ENCODE measurements around the gene FAM170B. TPM values are rescaled to one million over a fixed set of nuclear protein-coding genes. Genes with fewer than 3 reads are reported as not detected.

The FAM170B gene
- total and polyA plus RNA-seq, 2 experiments from 2014 or later = not detected

DNA sequence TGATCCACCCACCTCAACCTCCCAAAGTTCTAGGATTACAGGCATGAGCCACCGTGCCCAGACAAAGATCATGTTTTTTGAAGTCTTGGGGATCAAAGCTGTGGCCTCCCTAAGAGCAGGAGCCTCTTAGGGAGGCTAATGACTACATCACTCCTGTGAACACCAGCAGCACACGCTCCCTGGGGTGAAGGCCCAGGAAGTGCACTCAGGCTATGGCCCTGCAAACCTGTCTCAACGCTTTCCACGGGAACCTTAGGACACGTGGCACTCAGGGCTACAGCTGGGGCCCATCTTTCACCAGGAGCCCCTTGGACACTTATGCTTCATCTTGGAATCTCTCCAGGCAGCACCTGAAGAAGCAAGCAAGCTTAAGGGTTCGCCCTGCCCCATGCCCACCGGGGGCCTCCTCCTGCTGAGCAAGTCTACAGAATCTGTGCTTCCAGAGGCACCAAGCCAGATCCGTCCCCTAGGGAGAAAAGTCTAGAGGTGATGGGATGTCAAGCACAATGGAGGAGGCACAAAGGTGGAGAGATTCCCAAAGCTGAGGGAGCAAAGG is 36.9 kb downstream of the FAM170B start:
- Histone ChIP-seq H3K4me3 (no peak overlapping the region), H3K36me3 (ENCODE audit: insufficient read depth) (no peaks in the 10 kb centered on the region), H3K4me1 (ENCODE audit: insufficient read depth) (no peaks in the 10 kb centered on the region), H2AFZ (no peak overlapping the region), H3F3A (replicated peaks; ENCODE audit: low read depth) (no peaks in the 10 kb centered on the region), H3K9me2 (ENCODE audit: insufficient read depth) (no peaks in the 10 kb centered on the region), H3K27ac (ENCODE audit: low read depth) (no peak overlapping the region), H4K20me1 (replicated peaks; ENCODE audit: insufficient read depth) (no peaks in the 10 kb centered on the region), H3K4me2 (no peak overlapping the region), H3K27me3 (ENCODE audit: insufficient read depth) (no peaks in the 10 kb centered on the region), H3K79me2 (replicated peaks; ENCODE audit: insufficient read depth) (no peaks in the 10 kb centered on the region)
- no peak overlapping the region for H3K27ac Mint-ChIP-seq
- H3K27me3 Mint-ChIP-seq (ENCODE audit: insufficient read depth, low read depth, poor library complexity) = peaks cover 1% of the 10 kb centered on the region
- DNase-seq (ENCODE audit: low spot score) (no peak), ATAC-seq (no peak)
- H3K4me3 Mint-ChIP-seq = no peak overlapping the region
- peaks cover 5% of the 10 kb centered on the region; the same call in 2 of the 3 replicates for H3K4me1 Mint-ChIP-seq
- TF ChIP-seq JUNB (IDR thresholded peaks at IDR 0.05; ENCODE audit: unreplicated experiment) (no peak), NANOG (IDR thresholded peaks at IDR 0.05; ENCODE audit: borderline replicate concordance) (no peak), ZNF331 (CRISPR knock-in tag; IDR thresholded peaks at IDR 0.05; ENCODE audit: low read depth) (no peak), ZNF114 (CRISPR knock-in tag; IDR thresholded peaks at IDR 0.05) (no peak), STAT1 (IDR thresholded peaks at IDR 0.05; ENCODE audit: unreplicated experiment) (no peak), EZH2 (IDR thresholded peaks at IDR 0.05; ENCODE audit: low read depth, unreplicated experiment) (no peak), EZH2phosphoT487 (IDR thresholded peaks at IDR 0.05; ENCODE audit: unreplicated experiment) (no peak), POLR2AphosphoS5 (IDR thresholded peaks at IDR 0.05; ENCODE audit: low read depth) (no peak), CREB1 (CRISPR knock-in tag; IDR thresholded peaks at IDR 0.05; ENCODE audit: low read depth) (no peak)
- TF ChIP-seq, protein P1, sequence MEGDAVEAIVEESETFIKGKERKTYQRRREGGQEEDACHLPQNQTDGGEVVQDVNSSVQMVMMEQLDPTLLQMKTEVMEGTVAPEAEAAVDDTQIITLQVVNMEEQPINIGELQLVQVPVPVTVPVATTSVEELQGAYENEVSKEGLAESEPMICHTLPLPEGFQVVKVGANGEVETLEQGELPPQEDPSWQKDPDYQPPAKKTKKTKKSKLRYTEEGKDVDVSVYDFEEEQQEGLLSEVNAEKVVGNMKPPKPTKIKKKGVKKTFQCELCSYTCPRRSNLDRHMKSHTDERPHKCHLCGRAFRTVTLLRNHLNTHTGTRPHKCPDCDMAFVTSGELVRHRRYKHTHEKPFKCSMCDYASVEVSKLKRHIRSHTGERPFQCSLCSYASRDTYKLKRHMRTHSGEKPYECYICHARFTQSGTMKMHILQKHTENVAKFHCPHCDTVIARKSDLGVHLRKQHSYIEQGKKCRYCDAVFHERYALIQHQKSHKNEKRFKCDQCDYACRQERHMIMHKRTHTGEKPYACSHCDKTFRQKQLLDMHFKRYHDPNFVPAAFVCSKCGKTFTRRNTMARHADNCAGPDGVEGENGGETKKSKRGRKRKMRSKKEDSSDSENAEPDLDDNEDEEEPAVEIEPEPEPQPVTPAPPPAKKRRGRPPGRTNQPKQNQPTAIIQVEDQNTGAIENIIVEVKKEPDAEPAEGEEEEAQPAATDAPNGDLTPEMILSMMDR (conservative IDR thresholded peaks at IDR 0.05; ENCODE audit: low read depth in 2 of 2) = no peak
- TF ChIP-seq, protein P2, sequence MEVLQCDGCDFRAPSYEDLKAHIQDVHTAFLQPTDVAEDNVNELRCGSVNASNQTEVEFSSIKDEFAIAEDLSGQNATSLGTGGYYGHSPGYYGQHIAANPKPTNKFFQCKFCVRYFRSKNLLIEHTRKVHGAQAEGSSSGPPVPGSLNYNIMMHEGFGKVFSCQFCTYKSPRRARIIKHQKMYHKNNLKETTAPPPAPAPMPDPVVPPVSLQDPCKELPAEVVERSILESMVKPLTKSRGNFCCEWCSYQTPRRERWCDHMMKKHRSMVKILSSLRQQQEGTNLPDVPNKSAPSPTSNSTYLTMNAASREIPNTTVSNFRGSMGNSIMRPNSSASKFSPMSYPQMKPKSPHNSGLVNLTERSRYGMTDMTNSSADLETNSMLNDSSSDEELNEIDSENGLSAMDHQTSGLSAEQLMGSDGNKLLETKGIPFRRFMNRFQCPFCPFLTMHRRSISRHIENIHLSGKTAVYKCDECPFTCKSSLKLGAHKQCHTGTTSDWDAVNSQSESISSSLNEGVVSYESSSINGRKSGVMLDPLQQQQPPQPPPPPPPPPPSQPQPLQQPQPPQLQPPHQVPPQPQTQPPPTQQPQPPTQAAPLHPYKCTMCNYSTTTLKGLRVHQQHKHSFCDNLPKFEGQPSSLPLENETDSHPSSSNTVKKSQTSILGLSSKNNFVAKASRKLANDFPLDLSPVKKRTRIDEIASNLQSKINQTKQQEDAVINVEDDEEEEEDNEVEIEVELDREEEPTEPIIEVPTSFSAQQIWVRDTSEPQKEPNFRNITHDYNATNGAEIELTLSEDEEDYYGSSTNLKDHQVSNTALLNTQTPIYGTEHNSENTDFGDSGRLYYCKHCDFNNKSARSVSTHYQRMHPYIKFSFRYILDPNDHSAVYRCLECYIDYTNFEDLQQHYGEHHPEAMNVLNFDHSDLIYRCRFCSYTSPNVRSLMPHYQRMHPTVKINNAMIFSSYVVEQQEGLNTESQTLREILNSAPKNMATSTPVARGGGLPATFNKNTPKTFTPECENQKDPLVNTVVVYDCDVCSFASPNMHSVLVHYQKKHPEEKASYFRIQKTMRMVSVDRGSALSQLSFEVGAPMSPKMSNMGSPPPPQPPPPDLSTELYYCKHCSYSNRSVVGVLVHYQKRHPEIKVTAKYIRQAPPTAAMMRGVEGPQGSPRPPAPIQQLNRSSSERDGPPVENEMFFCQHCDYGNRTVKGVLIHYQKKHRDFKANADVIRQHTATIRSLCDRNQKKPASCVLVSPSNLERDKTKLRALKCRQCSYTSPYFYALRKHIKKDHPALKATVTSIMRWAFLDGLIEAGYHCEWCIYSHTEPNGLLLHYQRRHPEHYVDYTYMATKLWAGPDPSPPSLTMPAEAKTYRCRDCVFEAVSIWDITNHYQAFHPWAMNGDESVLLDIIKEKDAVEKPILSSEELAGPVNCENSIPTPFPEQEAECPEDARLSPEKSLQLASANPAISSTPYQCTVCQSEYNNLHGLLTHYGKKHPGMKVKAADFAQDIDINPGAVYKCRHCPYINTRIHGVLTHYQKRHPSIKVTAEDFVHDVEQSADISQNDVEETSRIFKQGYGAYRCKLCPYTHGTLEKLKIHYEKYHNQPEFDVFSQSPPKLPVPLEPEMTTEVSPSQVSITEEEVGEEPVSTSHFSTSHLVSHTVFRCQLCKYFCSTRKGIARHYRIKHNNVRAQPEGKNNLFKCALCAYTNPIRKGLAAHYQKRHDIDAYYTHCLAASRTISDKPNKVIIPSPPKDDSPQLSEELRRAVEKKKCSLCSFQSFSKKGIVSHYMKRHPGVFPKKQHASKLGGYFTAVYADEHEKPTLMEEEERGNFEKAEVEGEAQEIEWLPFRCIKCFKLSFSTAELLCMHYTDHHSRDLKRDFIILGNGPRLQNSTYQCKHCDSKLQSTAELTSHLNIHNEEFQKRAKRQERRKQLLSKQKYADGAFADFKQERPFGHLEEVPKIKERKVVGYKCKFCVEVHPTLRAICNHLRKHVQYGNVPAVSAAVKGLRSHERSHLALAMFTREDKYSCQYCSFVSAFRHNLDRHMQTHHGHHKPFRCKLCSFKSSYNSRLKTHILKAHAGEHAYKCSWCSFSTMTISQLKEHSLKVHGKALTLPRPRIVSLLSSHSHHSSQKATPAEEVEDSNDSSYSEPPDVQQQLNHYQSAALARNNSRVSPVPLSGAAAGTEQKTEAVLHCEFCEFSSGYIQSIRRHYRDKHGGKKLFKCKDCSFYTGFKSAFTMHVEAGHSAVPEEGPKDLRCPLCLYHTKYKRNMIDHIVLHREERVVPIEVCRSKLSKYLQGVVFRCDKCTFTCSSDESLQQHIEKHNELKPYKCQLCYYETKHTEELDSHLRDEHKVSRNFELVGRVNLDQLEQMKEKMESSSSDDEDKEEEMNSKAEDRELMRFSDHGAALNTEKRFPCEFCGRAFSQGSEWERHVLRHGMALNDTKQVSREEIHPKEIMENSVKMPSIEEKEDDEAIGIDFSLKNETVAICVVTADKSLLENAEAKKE (CRISPR knock-in tag; IDR thresholded peaks at IDR 0.05) = no peak
- TF ChIP-seq, protein P3, sequence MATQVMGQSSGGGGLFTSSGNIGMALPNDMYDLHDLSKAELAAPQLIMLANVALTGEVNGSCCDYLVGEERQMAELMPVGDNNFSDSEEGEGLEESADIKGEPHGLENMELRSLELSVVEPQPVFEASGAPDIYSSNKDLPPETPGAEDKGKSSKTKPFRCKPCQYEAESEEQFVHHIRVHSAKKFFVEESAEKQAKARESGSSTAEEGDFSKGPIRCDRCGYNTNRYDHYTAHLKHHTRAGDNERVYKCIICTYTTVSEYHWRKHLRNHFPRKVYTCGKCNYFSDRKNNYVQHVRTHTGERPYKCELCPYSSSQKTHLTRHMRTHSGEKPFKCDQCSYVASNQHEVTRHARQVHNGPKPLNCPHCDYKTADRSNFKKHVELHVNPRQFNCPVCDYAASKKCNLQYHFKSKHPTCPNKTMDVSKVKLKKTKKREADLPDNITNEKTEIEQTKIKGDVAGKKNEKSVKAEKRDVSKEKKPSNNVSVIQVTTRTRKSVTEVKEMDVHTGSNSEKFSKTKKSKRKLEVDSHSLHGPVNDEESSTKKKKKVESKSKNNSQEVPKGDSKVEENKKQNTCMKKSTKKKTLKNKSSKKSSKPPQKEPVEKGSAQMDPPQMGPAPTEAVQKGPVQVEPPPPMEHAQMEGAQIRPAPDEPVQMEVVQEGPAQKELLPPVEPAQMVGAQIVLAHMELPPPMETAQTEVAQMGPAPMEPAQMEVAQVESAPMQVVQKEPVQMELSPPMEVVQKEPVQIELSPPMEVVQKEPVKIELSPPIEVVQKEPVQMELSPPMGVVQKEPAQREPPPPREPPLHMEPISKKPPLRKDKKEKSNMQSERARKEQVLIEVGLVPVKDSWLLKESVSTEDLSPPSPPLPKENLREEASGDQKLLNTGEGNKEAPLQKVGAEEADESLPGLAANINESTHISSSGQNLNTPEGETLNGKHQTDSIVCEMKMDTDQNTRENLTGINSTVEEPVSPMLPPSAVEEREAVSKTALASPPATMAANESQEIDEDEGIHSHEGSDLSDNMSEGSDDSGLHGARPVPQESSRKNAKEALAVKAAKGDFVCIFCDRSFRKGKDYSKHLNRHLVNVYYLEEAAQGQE (IDR thresholded peaks at IDR 0.05; ENCODE audit: unreplicated experiment) = no peak
- TF ChIP-seq, protein P4, sequence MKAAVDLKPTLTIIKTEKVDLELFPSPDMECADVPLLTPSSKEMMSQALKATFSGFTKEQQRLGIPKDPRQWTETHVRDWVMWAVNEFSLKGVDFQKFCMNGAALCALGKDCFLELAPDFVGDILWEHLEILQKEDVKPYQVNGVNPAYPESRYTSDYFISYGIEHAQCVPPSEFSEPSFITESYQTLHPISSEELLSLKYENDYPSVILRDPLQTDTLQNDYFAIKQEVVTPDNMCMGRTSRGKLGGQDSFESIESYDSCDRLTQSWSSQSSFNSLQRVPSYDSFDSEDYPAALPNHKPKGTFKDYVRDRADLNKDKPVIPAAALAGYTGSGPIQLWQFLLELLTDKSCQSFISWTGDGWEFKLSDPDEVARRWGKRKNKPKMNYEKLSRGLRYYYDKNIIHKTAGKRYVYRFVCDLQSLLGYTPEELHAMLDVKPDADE (IDR thresholded peaks at IDR 0.05) = no peak
- no peaks in the 10 kb centered on the region; the same call in 2 of the 3 replicates for H3K9me3 Mint-ChIP-seq
- H3K36me3 Mint-ChIP-seq (ENCODE audit: low read depth) = no peaks in the 10 kb centered on the region; the same call in 2 of the 3 replicates
